ENCODE measurements around the gene PMPCA. TPM values are rescaled to one million over a fixed set of nuclear protein-coding genes. Genes with fewer than 3 reads are reported as not detected.
"Not testable (repeated sequence)": the region's sequence is repeated elsewhere in the genome, so short reads cannot be mapped to it uniquely, and the experiment has no call there.

The PMPCA gene
- total RNA-seq, 1 experiment from 2014 or later = 20.9 TPM

GRCh38 chr9:136405904-136406303, 4.6 kb upstream of the PMPCA start:
- H3K9me3 ChIP-seq (ENCODE audit: low read length); H3K27ac ChIP-seq (ENCODE audit: low read length); H3K9me2 ChIP-seq (replicated peaks; ENCODE audit: insufficient read depth, low read length); H3K4me3 ChIP-seq (ENCODE audit: low read length); DNase-seq; H4K20me1 ChIP-seq (ENCODE audit: insufficient read depth, low read depth, low read length); H3K9ac ChIP-seq (ENCODE audit: low read length); H2AFZ ChIP-seq (ENCODE audit: low read length); H3K4me2 ChIP-seq (ENCODE audit: low read depth, low read length, poor library complexity, severe bottlenecking); H3K27me3 ChIP-seq (ENCODE audit: low read length): not testable (repeated sequence)
- H3K4me1 ChIP-seq (ENCODE audit: low read length) = peaks cover 18% of the 10 kb centered on the region
- peaks cover 28% of the 10 kb centered on the region for H3K79me2 ChIP-seq (ENCODE audit: low read length)
- peaks cover 24% of the 10 kb centered on the region; the same call in 1 of the 2 replicates for H3K36me3 ChIP-seq (ENCODE audit: insufficient read depth, low read length)

DNA sequence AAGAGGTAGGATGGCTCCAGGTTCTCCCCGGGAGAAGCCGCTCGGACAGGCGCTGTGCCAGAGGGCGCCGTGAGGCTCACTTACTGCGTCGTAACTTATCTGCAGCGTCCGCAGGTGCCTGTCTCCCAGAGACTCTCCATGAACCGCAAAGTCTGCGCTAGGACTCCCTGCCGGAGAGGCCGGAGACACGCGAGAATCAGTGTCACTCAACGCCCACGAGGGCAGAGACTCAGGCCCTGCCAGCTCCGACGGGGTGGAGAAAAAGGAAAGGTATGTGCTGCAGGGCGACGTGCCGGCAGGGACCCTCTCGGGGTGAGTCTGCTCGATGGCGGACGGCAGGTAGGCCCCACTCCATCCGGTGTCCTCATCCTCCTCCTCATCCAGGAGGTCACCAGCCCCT, 3.4 kb upstream of the PMPCA start:
- Histone ChIP-seq H3K4me1 (ENCODE audit: low read length) (peaks cover 26% of the 10 kb centered on the region), H3K79me2 (ENCODE audit: low read length) (peaks cover 39% of the 10 kb centered on the region), H4K20me1 (ENCODE audit: insufficient read depth, low read depth, low read length) (peaks cover 10% of the 10 kb centered on the region; the same call in 1 of the 2 replicates), H3K36me3 (ENCODE audit: insufficient read depth, low read length) (peaks cover 28% of the 10 kb centered on the region; the same call in 1 of the 2 replicates)
- H3K9me2 ChIP-seq (replicated peaks; ENCODE audit: insufficient read depth, low read length); H3K27ac ChIP-seq (ENCODE audit: low read length); H2AFZ ChIP-seq (ENCODE audit: low read length); DNase-seq; H3K9me3 ChIP-seq (ENCODE audit: low read length); H3K9ac ChIP-seq (ENCODE audit: low read length); H3K4me2 ChIP-seq (ENCODE audit: low read depth, low read length, poor library complexity, severe bottlenecking); H3K4me3 ChIP-seq (ENCODE audit: low read length); H3K27me3 ChIP-seq (ENCODE audit: low read length): not testable (repeated sequence)

DNA sequence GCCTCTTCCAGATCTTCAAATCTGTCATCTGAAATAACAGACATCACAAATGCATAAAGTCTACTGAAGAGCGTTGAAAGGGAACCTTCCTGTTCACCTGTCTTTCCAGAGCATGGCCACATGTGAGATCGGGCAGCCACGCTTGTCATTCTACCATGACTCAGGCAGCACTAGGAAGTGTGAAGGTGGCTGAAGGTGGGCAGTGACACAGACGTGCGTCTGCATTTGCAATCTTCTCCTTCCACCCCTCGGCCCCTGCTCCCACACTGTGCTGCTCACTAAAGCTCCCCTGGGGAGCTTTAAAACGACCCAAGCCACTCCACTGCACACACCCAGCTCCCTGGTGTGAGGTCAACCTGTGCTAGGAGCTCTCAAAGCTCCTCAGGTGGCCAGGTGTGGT, 2.5 kb upstream of the PMPCA start:
- Histone ChIP-seq H3K27me3 (ENCODE audit: low read length) (no peaks in the 10 kb centered on the region), H4K20me1 (ENCODE audit: insufficient read depth, low read depth, low read length) (peaks cover 13% of the 10 kb centered on the region; the same call in 1 of the 2 replicates), H3K4me2 (ENCODE audit: low read depth, low read length, poor library complexity, severe bottlenecking) (no peak overlapping the region), H3K4me3 (ENCODE audit: low read length) (no peak overlapping the region), H3K36me3 (ENCODE audit: insufficient read depth, low read length) (peaks cover 30% of the 10 kb centered on the region; the same call in 1 of the 2 replicates), H3K27ac (ENCODE audit: low read length) (0 out of 2 replicates have a peak overlapping the region, but pooled peaks have one; percentile 20), H2AFZ (ENCODE audit: low read length) (no peak overlapping the region), H3K9ac (ENCODE audit: low read length) (no peak overlapping the region), H3K4me1 (ENCODE audit: low read length) (peaks cover 29% of the 10 kb centered on the region), H3K79me2 (ENCODE audit: low read length) (peaks cover 48% of the 10 kb centered on the region), H3K9me2 (replicated peaks; ENCODE audit: insufficient read depth, low read length) (no peaks in the 10 kb centered on the region), H3K9me3 (ENCODE audit: low read length) (no peaks in the 10 kb centered on the region)
- DNase-seq = no peak

DNA sequence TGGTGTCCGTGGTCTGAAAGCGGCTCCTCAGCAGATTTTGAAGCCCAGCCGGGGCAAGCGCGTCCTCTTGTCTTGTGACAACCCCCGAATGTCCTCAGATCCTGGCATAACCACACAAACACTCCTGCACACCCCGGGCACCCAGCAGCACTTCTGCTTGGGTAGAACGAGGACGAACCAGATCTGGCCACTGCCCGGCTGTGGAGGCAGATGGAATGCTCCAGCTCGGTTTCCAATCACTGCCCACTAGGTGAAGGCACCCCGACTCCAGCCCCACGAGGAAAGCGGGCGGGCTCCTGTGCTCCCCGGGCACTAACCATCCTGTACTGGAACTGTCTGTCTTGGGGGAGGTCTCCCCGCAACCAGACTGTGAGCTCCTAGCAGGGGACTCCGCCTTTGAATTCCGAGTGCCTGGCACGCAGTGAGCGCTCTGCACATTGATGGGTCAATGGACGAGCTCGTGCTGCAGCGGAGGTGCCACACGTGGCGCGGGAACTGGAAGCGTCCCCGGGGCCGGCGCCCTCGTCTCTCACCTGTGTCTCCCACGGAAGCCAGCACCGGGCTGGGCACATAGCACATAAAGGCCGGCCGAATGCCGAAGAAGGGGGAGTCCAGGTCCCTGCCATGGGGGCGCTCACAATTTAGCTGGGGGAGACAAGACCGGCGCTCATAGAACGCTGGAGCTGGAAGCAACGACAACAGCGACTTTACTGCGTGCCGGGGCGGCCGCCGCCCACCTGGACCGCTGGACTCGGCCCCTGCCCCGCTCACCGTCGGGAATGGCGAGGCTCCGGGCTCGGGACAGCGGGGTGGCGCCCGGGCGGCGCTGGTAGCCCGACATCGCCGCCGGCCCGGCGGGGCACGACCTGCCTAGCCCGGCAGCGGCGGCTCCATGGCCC, 652 bp upstream of the PMPCA start:
- Histone ChIP-seq H3K4me2 (ENCODE audit: low read depth, low read length, poor library complexity, severe bottlenecking) (peak overlapping the region; percentile 63), H3K27ac (ENCODE audit: low read length) (peak overlapping the region; percentile 69), H3K4me3 (ENCODE audit: low read length) (peak overlapping the region; percentile 80), H3K4me1 (ENCODE audit: low read length) (peaks cover 29% of the 10 kb centered on the region), H3K36me3 (ENCODE audit: insufficient read depth, low read length) (peaks cover 32% of the 10 kb centered on the region; the same call in 1 of the 2 replicates), H2AFZ (ENCODE audit: low read length) (no peak overlapping the region), H3K79me2 (ENCODE audit: low read length) (peaks cover 59% of the 10 kb centered on the region), H3K9me3 (ENCODE audit: low read length) (no peaks in the 10 kb centered on the region), H3K27me3 (ENCODE audit: low read length) (no peaks in the 10 kb centered on the region), H3K9me2 (replicated peaks; ENCODE audit: insufficient read depth, low read length) (no peaks in the 10 kb centered on the region), H3K9ac (ENCODE audit: low read length) (peak overlapping the region; percentile 94), H4K20me1 (ENCODE audit: insufficient read depth, low read depth, low read length) (peaks cover 14% of the 10 kb centered on the region; the same call in 1 of the 2 replicates)
- DNase-seq = peak; percentile 74

DNA sequence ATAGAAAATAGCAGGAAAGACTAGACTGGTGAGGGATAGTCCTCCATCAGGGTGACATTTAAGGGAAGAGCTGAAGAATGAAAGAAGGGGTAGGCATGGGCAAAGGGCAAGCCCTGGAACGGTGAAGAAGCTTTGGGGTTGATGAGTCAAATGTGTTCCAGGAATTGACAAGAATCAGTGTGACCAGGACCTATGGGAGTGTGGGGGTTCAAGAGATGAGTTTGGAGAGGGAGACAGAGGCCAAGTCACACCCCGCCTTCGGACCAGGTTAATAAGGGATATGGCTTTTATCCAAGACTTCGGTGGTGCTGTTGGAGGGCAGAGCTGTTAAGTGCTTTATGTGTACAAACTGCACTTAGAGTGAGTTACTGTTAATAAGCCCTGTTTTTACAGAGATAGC, 920 bp downstream of the PMPCA start:
- H3K4me3 ChIP-seq (ENCODE audit: low read length) = peak overlapping the region; percentile 90
- peak overlapping the region; percentile 93 for H3K4me2 ChIP-seq (ENCODE audit: low read depth, low read length, poor library complexity, severe bottlenecking)
- H3K9me2 ChIP-seq (replicated peaks; ENCODE audit: insufficient read depth, low read length) = no peaks in the 10 kb centered on the region
- no peaks in the 10 kb centered on the region for H3K9me3 ChIP-seq (ENCODE audit: low read length)
- DNase-seq = no peak
- H3K27me3 ChIP-seq (ENCODE audit: low read length) = no peaks in the 10 kb centered on the region
- peaks cover 14% of the 10 kb centered on the region; the same call in 1 of the 2 replicates for H4K20me1 ChIP-seq (ENCODE audit: insufficient read depth, low read depth, low read length)
- H3K36me3 ChIP-seq (ENCODE audit: insufficient read depth, low read length) = peaks cover 32% of the 10 kb centered on the region; the same call in 1 of the 2 replicates
- peaks cover 59% of the 10 kb centered on the region for H3K79me2 ChIP-seq (ENCODE audit: low read length)
- peak overlapping the region; percentile 94 for H3K9ac ChIP-seq (ENCODE audit: low read length)
- peaks cover 29% of the 10 kb centered on the region for H3K4me1 ChIP-seq (ENCODE audit: low read length)
- no peak overlapping the region for H2AFZ ChIP-seq (ENCODE audit: low read length)
- peak overlapping the region; percentile 5; the same call in 1 of the 2 replicates for H3K27ac ChIP-seq (ENCODE audit: low read length)

DNA sequence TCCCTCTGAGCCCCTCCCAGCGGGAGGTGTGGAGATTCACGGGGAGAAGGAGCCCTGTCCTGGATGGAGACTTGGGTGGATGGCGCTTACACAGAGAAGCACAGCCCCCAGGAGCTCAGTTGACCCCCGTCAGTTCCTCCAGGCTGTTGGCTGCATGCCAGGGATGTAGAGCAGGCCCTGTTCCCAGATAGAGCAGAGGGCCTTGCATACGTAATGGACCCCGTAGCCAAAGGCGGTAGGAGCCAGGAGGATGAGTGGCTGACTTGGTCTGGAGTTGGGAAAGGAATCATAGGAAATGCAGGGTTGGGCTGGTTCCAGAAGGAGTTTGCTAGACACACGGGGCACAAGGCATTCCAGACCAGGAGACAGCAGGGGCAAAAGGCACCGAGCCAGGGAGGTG, 2.5 kb downstream of the PMPCA start:
- Histone ChIP-seq H3K27me3 (ENCODE audit: low read length) (no peaks in the 10 kb centered on the region), H3K36me3 (ENCODE audit: insufficient read depth, low read length) (peaks cover 25% of the 10 kb centered on the region; the same call in 1 of the 2 replicates), H3K4me3 (ENCODE audit: low read length) (no peak overlapping the region), H3K9ac (ENCODE audit: low read length) (no peak overlapping the region), H3K27ac (ENCODE audit: low read length) (no peak overlapping the region), H3K4me1 (ENCODE audit: low read length) (peaks cover 29% of the 10 kb centered on the region), H3K9me2 (replicated peaks; ENCODE audit: insufficient read depth, low read length) (no peaks in the 10 kb centered on the region), H3K4me2 (ENCODE audit: low read depth, low read length, poor library complexity, severe bottlenecking) (no peak overlapping the region), H4K20me1 (ENCODE audit: insufficient read depth, low read depth, low read length) (peaks cover 14% of the 10 kb centered on the region; the same call in 1 of the 2 replicates), H3K9me3 (ENCODE audit: low read length) (no peaks in the 10 kb centered on the region), H2AFZ (ENCODE audit: low read length) (no peak overlapping the region), H3K79me2 (ENCODE audit: low read length) (peaks cover 54% of the 10 kb centered on the region)
- no peak for DNase-seq

GRCh38 chr9:136416427-136416826, 6.0 kb downstream of the PMPCA start:
- Histone ChIP-seq H3K36me3 (ENCODE audit: insufficient read depth, low read length) (peaks cover 24% of the 10 kb centered on the region; the same call in 1 of the 2 replicates), H3K4me1 (ENCODE audit: low read length) (peaks cover 9% of the 10 kb centered on the region), H3K9me2 (replicated peaks; ENCODE audit: insufficient read depth, low read length) (no peaks in the 10 kb centered on the region), H3K9me3 (ENCODE audit: low read length) (no peaks in the 10 kb centered on the region), H3K27ac (ENCODE audit: low read length) (no peak overlapping the region), H3K79me2 (ENCODE audit: low read length) (peaks cover 26% of the 10 kb centered on the region), H3K27me3 (ENCODE audit: low read length) (no peaks in the 10 kb centered on the region), H4K20me1 (ENCODE audit: insufficient read depth, low read depth, low read length) (peaks cover 9% of the 10 kb centered on the region; the same call in 1 of the 2 replicates), H3K9ac (ENCODE audit: low read length) (no peak overlapping the region), H3K4me2 (ENCODE audit: low read depth, low read length, poor library complexity, severe bottlenecking) (no peak overlapping the region), H2AFZ (ENCODE audit: low read length) (no peak overlapping the region), H3K4me3 (ENCODE audit: low read length) (no peak overlapping the region)
- no peak for DNase-seq

DNA sequence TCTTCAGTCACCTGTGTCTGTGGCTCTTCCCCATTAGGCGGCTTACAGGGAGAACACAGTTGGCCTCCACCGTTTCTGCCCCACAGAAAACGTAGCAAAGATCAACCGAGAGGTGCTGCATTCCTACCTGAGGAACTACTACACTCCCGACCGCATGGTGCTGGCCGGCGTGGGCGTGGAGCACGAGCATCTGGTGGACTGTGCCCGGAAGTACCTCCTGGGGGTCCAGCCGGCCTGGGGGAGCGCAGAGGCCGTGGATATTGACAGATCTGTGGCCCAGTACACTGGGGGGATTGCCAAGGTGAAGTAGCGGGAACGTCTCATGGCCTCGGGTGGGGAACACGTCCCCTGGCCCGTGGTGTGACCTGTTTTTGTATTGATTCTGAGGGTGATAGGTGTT, 6.5 kb downstream of the PMPCA start:
- no peak overlapping the region for H3K27ac ChIP-seq (ENCODE audit: low read length)
- H3K79me2 ChIP-seq (ENCODE audit: low read length) = peaks cover 21% of the 10 kb centered on the region
- peaks cover 4% of the 10 kb centered on the region for H3K4me1 ChIP-seq (ENCODE audit: low read length)
- DNase-seq = no peak
- H3K9me2 ChIP-seq (replicated peaks; ENCODE audit: insufficient read depth, low read length) = no peaks in the 10 kb centered on the region
- peaks cover 22% of the 10 kb centered on the region; the same call in 1 of the 2 replicates for H3K36me3 ChIP-seq (ENCODE audit: insufficient read depth, low read length)
- no peak overlapping the region for H3K4me3 ChIP-seq (ENCODE audit: low read length)
- no peak overlapping the region for H3K9ac ChIP-seq (ENCODE audit: low read length)
- no peaks in the 10 kb centered on the region for H3K9me3 ChIP-seq (ENCODE audit: low read length)
- no peak overlapping the region for H2AFZ ChIP-seq (ENCODE audit: low read length)
- H3K4me2 ChIP-seq (ENCODE audit: low read depth, low read length, poor library complexity, severe bottlenecking) = no peak overlapping the region
- peaks cover 5% of the 10 kb centered on the region; the same call in 1 of the 2 replicates for H4K20me1 ChIP-seq (ENCODE audit: insufficient read depth, low read depth, low read length)
- H3K27me3 ChIP-seq (ENCODE audit: low read length) = no peaks in the 10 kb centered on the region
